SIG-M5 treated with dmso at 0.1 percent for 504 hours (cell line): ENCODE measurements around the gene ACSF3.

Experiments used
- DNase-seq: peaks from one replicate; lab custom pipeline; 2025; ENCODE audit not compliant: unreplicated experiment; lab: John Stamatoyannopoulos, UW

ACSF3 gene

GRCh38 chr16:89198417-89199240, 105.0 kb downstream of the ACSF3 start:
- DNase-seq: no peak

- DNase-seq: no peak
Observed at GRCh38 chr16:89199241-89200123, 105.8 kb downstream of the ACSF3 start.

GRCh38 chr16:89200124-89200849, 106.6 kb downstream of the ACSF3 start, which contains the start of gene SLC22A31:
TSS of gene SLC22A31 (minus strand) at chr16:89200537. CDS start at chr16:89200501, 36 bp downstream.
- DNase-seq: no peak

GRCh38 chr16:89200850-89201411, 107.3 kb downstream of the ACSF3 start:
- DNase-seq: no peak

GRCh38 chr16:89201439-89202377, 108.1 kb downstream of the ACSF3 start:
- peak; percentile 33 for DNase-seq

GRCh38 chr16:89202422-89203215, 109.0 kb downstream of the ACSF3 start:
- DNase-seq: no peak
